Epithelial cell of proximal tubule (primary cell): Measurements from ENCODE around the gene CSTPP1. TPM values are rescaled to one million over a fixed set of nuclear protein-coding genes. Genes with fewer than 3 reads are reported as not detected.
A peak's percentile ranks its signal among the peaks of the same experiment; 100 is the strongest.
"Not testable (repeated sequence)": the region's sequence is repeated elsewhere in the genome, so short reads cannot be mapped to it uniquely, and the experiment has no call there.

Experiments
- DNase-seq: peaks from one replicate; pipeline ENCODE4 v3.0.0-alpha.2; 2011; ENCODE audit warnings: low read depth
- H3K4me3 ChIP-seq: 2 replicates; pipeline ENCODE4 v1.5.1; 2011; ENCODE audit warnings: low read depth, mild to moderate bottlenecking, low read length
- CTCF ChIP-seq: conservative IDR thresholded peaks from 2 replicates; pipeline ENCODE4 v1.5.1; 2012; ENCODE audit warnings: low read depth, mild to moderate bottlenecking, low read length
- total RNA-seq: library from RNA; depleted of rRNA; stranded (reverse); fragments of >200 nt; gene quantifications from 2 replicates; pipeline ENCODE4 v1.2.3, GENCODE V29; 2015

CSTPP1 gene
- total RNA-seq, 1 donor from 2014 or later = 39.8 TPM

GRCh38 chr11:47189100-47189834 is 252.7 kb downstream of the CSTPP1 start:
- TF ChIP-seq CTCF = no peak
- peak; percentile 87 for DNase-seq

GRCh38 chr11:47191137-47191536 is 254.6 kb downstream of the CSTPP1 start:
- H3K4me3 ChIP-seq, DNase-seq: not testable (repeated sequence)

More at GRCh38 chr11:47189100-47189834, 252.7 kb downstream of the CSTPP1 start:
- H3K4me3 ChIP-seq = no peak overlapping the region

GRCh38 chr11:47192111-47192510 is 255.6 kb downstream of the CSTPP1 start:
- no peak for DNase-seq
- no peak for TF ChIP-seq CTCF
- no peak overlapping the region for H3K4me3 ChIP-seq

GRCh38 chr11:47198161-47198560 is 261.6 kb downstream of the CSTPP1 start:
- not testable (repeated sequence) for H3K4me3 ChIP-seq

GRCh38 chr11:47201015-47201414 is 264.5 kb downstream of the CSTPP1 start:
- no peak for DNase-seq
- H3K4me3 ChIP-seq = no peak overlapping the region
- no peak for TF ChIP-seq CTCF

More at GRCh38 chr11:47198161-47198560, 261.6 kb downstream of the CSTPP1 start:
- not testable (repeated sequence) for DNase-seq

GRCh38 chr11:47202576-47202975 is 266.0 kb downstream of the CSTPP1 start:
- no peak for DNase-seq
- TF ChIP-seq CTCF = no peak
- no peak overlapping the region for H3K4me3 ChIP-seq

GRCh38 chr11:47204637-47204989 is 268.1 kb downstream of the CSTPP1 start:
- no peak for DNase-seq
- H3K4me3 ChIP-seq = no peak overlapping the region
- no peak for TF ChIP-seq CTCF

- not testable (repeated sequence) for DNase-seq, H3K4me3 ChIP-seq
Observed at GRCh38 chr11:47206577-47206976, 270.0 kb downstream of the CSTPP1 start.
